Measurements from ENCODE around the gene DNM3.

GRCh38 chr1:172332230-172332629 is 490.9 kb downstream of the DNM3 start:
- TF ChIP-seq ZNF48 (tag by site-specific recombination; IDR thresholded peaks at IDR 0.05) (no peak), PBX3 (CRISPR knock-in tag; IDR thresholded peaks at IDR 0.05) (no peak), HIC1 (tag by site-specific recombination; IDR thresholded peaks at IDR 0.05) (no peak), YY1 (tag by site-specific recombination; IDR thresholded peaks at IDR 0.05) (no peak), PRDM6 (tag by site-specific recombination; IDR thresholded peaks at IDR 0.05) (no peak), BCL11A (tag by site-specific recombination; IDR thresholded peaks at IDR 0.05; ENCODE audit: low read depth) (no peak), CTCF (tag by site-specific recombination; IDR thresholded peaks at IDR 0.05) (no peak), ZNF404 (tag by site-specific recombination; IDR thresholded peaks at IDR 0.05) (no peak)
